GM18526 (cell line): ENCODE results near the gene LRP1B.

Experiments used
- POLR2A ChIP-seq: IDR thresholded peaks from 3 replicates; pipeline ENCODE4 v1.6.1; 2011; ENCODE audit not compliant: insufficient read length; ENCODE audit errors: extremely low read depth

Gene LRP1B

DNA sequence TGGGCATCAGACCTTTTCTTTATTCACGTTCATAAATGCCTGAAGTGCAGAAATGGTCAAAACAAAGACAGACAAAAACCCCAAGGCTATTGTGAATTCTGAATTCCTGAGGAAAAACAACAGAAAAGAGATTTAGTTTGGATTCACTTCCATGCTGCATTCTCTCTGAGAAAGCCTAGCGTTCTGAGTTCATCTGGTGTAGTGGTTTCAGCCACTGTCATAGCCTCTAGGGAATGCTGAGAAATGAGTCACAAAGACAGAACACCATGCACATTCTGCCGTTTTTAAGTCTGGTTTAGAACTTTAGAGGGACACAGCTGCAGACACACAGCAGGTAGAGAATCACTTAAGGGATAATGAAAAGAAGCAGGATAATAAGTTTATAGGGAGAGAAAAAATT, 93.8 kb downstream of the LRP1B start:
- no peak for TF ChIP-seq POLR2A

- TF ChIP-seq POLR2A: no peak
Observed at GRCh38 chr2:142033393-142033792, 97.4 kb downstream of the LRP1B start.

DNA sequence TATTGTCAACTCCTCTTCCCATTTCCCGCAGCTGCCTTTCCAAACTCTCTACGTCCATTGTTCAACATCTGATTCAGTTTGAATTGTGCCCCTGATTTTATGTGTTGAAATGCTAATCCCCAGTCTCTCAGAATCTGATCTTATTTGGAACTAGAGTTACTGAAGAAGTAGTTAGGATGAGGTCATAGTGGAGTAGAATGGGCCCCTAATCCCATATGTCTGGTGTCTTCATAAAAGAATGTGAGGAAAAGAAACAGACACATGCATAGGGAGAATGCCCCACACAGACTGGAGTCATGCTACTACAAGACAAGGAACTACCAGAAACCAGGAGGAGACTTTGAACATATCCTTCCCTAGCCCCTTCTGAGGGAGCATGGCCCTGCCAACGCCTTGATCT, 99.2 kb downstream of the LRP1B start:
- no peak for TF ChIP-seq POLR2A

- no peak for TF ChIP-seq POLR2A
Observed at GRCh38 chr2:142030735-142031134, 100.1 kb downstream of the LRP1B start.

DNA sequence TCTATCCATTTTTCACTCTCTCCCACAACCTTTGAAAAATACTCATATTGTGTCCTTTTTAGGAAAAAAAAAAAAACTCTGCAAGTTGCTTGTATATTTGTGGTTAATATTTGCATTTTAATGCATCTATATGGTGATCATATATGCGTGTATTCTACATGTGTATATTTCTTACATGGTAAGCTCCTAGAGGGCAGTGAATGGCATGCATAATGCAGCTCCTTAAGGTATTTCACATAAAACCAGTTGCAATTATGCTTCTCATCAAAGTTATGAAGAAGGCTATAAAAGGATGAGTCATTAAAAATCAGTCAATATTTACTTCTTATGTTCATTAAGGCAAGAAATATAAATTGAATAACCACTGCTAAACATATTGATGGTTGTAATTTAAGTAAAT, 100.8 kb downstream of the LRP1B start:
- no peak for TF ChIP-seq POLR2A

DNA sequence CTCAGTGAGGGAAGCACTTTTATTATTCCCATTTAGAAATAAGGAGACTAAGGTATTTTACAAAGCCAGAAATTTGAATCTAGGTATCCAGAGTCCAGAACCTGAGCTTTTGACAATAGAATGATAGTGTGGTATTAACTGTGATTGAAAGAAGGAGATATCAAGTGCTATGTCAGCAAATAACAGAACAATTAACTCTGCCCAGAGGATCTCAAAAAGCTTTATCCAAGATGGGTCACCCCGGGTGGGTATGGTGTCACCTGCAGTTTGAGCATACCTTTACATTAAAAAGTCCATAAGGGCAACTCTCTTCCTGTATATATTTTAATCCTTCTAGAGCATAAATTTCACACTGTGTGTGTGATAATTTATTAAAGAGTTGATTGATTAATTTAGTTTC, 105.4 kb downstream of the LRP1B start:
- TF ChIP-seq POLR2A: no peak

DNA sequence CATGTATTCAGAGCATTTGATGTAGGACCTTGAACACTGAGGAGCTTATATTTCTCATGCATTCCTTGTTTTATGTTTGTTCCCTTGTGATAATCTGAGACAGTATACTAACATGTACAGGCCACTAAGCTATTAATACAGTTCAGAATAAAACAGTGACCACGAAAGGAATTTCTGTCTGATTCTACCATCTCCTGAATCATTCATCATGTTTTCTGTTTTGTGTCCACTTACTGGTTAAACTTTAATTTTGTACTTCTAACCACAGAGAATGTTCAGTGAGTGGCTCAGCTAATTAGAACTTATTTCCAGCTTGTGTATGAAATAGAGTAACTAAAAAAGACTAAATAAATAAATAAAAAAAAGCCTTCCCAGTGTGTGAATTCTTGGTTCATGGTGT, 110.4 kb downstream of the LRP1B start:
- TF ChIP-seq POLR2A: no peak

DNA sequence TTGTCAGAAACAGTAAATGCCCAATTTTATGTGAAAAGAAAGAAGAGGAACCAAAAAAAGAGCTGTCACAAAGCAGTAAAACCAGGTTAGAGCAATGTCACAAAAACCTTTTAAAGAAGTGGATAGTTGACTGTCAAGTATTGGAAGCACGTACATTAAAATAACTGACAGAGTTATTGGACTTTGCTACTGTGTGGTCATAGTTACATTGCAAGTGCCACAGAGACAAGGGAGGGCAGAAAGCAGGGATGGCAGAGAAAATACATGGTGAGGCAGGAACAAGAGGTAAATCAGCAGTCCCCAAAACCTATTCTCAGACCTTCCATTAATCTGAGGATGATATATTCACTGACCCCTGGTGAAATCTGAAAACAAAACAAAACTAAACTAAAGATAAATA, 116.3 kb downstream of the LRP1B start:
- TF ChIP-seq POLR2A: no peak

GRCh38 chr2:142012797-142013196, 118.0 kb downstream of the LRP1B start:
- no peak for TF ChIP-seq POLR2A

DNA sequence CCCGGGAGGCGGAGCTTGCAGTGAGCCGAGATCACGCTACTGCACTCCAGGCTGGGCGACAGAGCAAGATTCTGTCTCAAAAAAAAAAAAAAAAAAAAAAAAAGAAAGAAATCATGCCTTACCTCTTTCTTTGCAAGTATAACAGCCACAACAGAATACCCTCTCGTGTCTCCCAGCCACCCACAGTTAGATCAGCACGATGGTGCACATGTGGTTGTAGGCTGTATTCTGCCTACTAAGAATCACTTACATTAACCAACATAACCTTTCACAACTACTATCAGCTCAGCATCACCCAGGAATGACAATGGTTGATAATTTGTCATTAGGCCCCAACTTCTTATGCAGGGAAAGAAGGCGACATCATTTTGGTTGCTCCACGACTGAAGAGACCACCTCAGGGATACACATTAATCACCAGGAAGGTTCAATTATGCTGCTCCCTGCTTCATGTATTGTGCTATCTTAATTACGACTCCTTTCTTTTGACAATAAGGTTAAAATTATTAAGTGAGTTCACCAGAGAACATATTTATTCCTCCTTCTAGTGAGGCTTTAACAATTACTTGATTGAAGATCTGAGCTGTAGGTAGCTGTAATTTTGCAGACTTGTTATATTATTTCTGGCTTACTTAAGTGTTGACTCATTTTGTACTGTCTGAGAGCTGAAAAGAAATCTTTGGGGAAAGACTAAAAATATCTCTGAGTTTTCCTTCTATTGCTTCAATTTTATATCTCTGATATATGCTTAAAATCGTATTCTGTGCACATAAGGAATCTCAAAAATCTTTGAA, 120.1 kb downstream of the LRP1B start:
- TF ChIP-seq POLR2A: no peak

- TF ChIP-seq POLR2A: no peak
Observed at GRCh38 chr2:142008135-142008744, 122.6 kb downstream of the LRP1B start.

DNA sequence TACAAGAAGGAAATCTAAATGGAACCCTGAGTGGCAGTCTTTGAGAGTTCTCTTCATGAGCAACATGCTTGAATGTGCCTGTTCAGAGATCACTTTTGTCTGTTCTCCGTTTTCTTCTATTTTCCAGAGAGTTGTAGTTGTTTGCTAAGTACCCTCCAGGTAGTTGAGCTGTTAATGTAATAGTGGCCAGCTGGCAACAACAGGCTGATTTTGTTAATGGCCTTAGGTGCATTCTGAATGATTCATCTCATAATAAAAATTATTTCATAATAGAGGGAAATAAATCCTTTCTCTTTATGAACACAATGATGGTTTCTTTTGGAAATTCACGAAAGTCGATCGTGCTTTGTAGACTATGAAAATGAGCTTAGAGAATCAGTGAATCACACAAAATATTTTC, 136.8 kb downstream of the LRP1B start:
- TF ChIP-seq POLR2A: no peak

- TF ChIP-seq POLR2A: no peak
Observed at GRCh38 chr2:141992695-141993094, 138.1 kb downstream of the LRP1B start.

DNA sequence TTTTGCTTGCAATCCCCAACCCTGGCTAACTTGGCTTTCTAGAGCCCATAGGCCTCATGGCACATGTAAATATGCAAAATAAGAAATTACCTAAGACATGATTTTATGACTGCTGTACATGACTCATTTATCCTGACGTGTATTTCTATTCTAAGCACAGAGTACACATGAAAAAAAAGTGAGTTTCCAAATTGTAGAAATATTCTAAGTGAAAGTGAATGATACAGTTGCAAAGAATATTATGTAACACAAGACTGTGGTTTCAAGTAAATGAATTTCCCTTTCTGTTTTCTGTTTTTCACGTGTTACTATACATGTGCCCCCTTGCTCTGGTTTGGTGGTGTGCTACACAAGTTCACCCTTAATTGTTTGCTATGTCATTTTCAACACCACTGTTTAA, 162.4 kb downstream of the LRP1B start:
- no peak for TF ChIP-seq POLR2A

- no peak for TF ChIP-seq POLR2A
Observed at GRCh38 chr2:141967980-141968379, 162.8 kb downstream of the LRP1B start.

GRCh38 chr2:141967503-141967902, 163.3 kb downstream of the LRP1B start:
- no peak for TF ChIP-seq POLR2A

DNA sequence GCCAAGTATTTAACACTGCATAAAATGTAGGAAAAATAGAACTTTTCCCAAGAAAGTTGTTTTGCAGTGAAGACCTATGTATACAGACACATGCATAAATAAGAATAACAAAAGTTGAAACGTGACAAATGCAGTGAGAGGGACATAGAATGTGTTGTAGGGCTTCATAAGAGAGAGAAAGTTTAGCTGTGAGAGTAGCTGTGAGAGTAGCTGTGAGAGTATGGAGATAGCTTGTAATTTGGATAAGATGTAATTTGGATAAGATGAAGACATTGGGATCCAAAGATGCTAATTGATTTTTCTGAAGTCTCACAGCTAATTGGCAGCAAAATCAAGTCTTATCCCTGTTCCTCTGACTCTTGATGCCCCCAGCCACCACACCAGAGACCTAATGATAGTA, 170.9 kb downstream of the LRP1B start:
- TF ChIP-seq POLR2A: no peak
